ENCODE data around the gene HDAC11.

The HDAC11 gene

GRCh38 chr3:13544951-13545651 lies 65.0 kb downstream of the HDAC11 start:
- no peak for TF ChIP-seq CTCF (conservative IDR thresholded peaks at IDR 0.05)
- H3K27ac ChIP-seq = no peak overlapping the region

GRCh38 chr3:13545952-13546454 lies 65.9 kb downstream of the HDAC11 start:
- no peak for TF ChIP-seq CTCF (conservative IDR thresholded peaks at IDR 0.05)
- H3K27ac ChIP-seq = no peak overlapping the region

GRCh38 chr3:13546667-13547171 lies 66.6 kb downstream of the HDAC11 start:
- no peak overlapping the region for H3K27ac ChIP-seq
- TF ChIP-seq CTCF (conservative IDR thresholded peaks at IDR 0.05) = no peak

- peak overlapping the region; percentile 70; the same call in 1 of the 2 replicates for H3K27ac ChIP-seq
- no peak for TF ChIP-seq CTCF (conservative IDR thresholded peaks at IDR 0.05)
These were observed 67.7 kb downstream of the HDAC11 start for GRCh38 chr3:13547591-13548371.

- peak within 1 kb of the TSS; percentile 70; the same call in 1 of the 2 replicates for H3K27ac ChIP-seq
- TF ChIP-seq CTCF (conservative IDR thresholded peaks at IDR 0.05) = no peak
These were observed 68.9 kb downstream of the HDAC11 start, which contains the start of gene FBLN2 for GRCh38 chr3:13548696-13549622. FBLN2 (plus strand) TSS chr3:13549125; CDS start chr3:13570356, 21,231 bp downstream.

- no peak for TF ChIP-seq CTCF (conservative IDR thresholded peaks at IDR 0.05)
- peak overlapping the region; percentile 70; the same call in 1 of the 2 replicates for H3K27ac ChIP-seq
These were observed 69.7 kb downstream of the HDAC11 start for GRCh38 chr3:13549623-13550422.

Data from VCaP (cell line).